Activated CD4-positive, alpha-beta T cell treated with anti-CD3 and anti-CD28 coated beads, Interleukin-2, amount 50 U/mL, for 16 hours (primary cell): ENCODE data around the gene PRRX2.
"Not testable (repeated sequence)": the region's sequence is repeated elsewhere in the genome, so short reads cannot be mapped to it uniquely, and the experiment has no call there.

Experiments
- DNase-seq: peaks from one replicate; pipeline ENCODE4 v3.0.0-alpha.2; 2020

The PRRX2 gene

DNA sequence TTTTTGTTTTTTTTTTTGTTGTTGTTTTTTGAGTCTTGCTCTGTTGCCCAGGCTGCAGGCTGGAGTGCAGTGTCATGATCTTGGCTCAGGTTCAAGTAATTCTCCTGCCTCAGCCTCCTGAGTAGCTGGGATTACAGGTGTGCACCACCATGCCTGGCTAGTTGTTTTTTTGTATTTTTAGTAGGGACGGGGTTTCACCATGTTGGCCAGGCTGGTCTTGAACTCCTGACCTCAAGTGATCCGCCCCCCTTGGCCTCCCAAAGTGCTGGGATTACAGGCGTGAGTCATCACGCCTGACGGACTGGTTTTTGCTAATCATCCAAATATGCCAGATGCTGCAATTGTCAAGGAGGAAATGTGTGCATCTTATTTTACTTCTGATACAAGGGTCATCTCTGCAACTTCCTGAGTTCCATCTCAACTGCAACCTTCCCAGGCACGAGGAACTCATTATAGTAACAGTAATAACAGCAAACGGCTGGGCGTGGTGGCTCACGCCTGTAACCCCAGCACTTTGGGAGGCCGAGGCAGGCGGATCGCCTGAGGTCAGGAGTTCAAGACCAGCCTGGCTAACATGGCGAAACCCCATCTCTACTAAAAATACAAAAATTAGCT is 97.0 kb downstream of the PRRX2 start:
- DNase-seq = not testable (repeated sequence)

DNA sequence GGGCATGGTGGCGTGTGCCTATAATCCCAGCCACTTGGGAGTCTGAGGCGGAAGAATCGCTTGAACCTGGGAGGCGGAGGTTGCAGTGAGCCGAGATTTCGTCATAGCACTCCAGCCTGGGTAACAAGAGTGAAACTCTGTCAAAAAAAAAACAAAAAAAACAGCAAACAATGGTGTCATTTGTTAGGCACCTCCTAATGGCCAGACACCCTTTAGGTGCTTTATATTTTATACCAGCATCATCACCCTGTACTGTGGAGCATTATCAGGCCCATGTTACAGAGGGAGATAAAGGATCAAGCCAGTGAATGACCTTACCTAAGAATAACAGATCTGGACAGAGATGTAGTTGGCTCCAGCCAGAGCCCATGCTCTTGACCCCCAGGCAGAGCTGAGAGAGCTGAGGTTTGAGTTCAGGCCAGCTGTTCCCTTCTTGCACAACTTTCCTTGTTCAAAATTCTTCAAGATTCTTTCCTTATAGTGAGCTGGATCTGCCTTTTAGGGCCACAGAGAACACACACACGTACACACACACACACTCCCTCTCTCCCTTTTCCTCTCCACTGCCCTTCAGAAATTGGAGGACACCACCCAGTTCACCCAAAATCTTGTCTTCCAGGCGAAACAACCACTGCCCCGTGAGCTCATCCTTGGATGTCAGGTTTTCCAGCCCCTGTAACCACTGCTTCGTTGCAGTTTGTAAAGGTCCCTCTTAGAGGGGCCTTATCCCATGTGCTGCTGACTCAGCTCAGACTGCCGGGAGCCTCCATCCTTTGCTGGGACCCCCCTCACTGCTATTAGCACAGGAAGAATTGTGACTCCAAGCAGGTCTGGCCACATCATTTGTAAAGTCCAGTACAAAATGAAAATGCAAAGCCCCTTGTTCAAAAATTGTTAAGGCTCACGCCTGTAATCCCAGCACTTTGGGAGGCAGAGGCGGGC is 97.8 kb downstream of the PRRX2 start:
- no peak for DNase-seq

DNA sequence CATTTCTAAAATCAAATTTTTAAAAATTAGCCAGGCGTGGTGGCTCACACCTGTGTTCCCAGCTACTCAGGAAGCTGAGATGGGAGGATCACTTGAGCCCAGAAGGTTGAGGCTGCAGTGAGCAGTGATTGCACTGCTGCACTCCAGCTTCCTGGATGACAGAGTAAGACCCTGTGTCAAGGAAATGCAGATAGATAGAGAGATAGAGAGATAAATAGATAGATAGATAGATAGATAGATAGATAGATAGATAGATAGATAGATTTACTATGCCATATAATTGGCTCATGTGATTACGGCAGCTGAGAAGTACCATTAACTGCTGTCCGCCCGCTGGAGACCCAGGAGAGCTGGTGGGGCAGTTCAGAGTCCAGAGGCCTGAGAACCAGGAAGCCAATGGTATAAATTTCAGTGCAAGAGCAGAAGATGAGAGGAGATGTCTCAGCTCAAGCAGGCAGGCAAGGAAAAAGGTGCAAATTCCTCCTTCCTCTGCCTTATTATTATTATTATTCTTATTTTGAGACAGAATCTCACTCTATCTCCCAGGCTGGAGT is 100.4 kb downstream of the PRRX2 start:
- no peak for DNase-seq

DNA sequence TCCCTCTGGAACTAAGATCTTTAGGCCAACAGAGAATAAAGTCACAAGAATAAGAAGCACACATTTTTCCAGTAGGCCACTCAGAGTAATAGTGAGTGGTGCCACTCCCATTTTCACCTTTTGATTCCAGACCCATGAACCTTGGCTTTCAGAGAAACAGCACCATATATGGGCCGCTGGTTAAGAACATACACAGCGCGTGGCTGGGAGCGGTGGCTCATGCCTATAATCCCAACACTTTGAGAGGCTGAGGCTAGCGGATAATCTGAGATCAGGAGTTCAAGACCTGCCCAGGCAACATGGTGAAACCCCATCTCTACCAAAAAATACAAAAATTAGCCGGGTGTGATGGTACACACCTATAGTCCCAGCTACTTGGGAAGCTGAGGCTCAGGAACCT is 103.0 kb downstream of the PRRX2 start:
- DNase-seq = no peak

DNA sequence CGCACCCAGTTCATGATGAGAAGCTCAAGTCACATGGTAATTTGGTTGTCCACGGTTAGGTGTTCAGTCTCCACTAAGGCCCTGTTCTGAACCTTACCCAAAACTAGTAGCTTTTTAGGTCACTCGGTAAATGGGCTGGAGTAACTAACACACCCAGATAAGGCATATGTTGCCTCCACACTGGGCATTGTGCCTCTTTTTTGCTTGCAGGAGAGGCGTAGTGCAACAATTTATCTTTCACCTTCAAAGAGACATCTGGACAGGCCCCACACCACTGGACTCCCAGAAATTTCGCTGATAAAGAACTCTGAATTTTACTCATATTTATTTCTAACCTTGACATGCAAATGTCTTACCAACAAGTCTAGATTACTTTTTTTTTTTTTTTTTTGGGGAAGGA is 104.2 kb downstream of the PRRX2 start:
- DNase-seq = no peak

DNA sequence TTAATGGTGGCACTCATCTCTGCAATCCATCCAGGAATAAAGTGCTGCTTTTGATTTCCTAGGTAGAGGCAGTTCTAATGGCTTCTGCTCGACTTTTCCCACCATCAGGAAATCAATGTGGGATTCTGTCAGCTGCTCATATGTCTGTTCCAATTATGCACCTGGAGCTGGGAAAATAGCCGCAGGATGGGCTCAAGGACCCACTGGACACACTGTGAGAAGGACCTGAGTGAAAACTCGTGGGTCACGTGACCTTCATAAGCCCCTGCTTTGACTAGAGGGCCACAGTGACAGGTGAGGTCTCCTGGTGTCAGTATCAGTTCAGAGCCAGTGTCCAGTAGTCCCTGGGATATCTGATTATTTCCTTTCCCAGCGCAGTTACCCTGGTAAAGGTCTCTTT is 105.3 kb downstream of the PRRX2 start:
- no peak for DNase-seq
